ENCODE results near the gene RIPOR3.
A peak's percentile ranks its signal among the peaks of the same experiment; 100 is the strongest.

The RIPOR3 gene, protein sequence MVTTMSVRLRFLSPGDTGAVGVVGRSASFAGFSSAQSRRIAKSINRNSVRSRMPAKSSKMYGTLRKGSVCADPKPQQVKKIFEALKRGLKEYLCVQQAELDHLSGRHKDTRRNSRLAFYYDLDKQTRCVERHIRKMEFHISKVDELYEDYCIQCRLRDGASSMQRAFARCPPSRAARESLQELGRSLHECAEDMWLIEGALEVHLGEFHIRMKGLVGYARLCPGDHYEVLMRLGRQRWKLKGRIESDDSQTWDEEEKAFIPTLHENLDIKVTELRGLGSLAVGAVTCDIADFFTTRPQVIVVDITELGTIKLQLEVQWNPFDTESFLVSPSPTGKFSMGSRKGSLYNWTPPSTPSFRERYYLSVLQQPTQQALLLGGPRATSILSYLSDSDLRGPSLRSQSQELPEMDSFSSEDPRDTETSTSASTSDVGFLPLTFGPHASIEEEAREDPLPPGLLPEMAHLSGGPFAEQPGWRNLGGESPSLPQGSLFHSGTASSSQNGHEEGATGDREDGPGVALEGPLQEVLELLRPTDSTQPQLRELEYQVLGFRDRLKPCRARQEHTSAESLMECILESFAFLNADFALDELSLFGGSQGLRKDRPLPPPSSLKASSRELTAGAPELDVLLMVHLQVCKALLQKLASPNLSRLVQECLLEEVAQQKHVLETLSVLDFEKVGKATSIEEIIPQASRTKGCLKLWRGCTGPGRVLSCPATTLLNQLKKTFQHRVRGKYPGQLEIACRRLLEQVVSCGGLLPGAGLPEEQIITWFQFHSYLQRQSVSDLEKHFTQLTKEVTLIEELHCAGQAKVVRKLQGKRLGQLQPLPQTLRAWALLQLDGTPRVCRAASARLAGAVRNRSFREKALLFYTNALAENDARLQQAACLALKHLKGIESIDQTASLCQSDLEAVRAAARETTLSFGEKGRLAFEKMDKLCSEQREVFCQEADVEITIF

DNA sequence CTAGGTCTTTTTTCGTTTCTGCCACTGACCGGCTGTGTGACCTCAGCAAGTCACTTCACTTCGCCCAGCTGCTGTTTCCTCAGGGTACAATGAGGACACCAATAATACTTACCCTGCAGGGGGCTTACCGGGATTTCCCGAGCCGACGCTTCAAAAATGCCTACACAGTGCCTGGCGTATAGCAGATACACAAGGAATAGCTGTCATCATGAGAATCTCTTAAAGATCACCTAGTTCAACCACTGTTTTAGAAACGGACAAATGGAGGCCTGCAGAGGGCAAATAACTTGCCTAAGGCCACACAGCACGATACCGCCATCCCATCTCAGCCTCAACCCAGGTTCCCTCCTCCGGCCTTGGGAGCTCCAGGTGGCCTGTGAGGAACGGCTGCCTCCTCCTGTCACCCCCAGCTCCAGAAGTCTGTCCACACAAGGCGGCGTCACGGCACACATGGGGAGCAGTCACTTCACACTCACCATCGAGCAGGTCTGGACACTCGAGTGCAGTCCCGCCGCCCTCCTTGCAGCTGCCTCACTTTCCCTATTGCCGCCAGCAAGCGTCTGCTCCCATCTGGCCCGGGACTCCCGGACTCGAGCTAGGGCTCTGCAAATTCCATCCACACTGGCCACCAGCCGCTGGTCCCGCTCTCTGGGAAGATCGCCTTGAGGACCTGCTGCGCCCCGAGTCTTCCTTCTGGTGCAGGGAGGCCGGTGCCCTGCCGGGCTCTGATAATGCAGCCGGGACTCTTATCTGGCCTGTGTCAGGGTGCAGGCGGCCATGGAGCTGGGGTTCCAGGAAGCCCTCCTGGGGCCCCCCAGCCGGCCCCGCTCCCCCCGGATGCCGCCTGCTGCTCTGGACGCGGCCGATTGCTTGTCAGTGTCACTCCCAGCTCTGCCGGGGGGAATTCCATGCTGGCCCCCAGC, at the start of gene RIPOR3:
Gene RIPOR3, minus strand, starts transcription at position 893 of the 923 bp plus-strand sequence. Its CDS starts 414 bp downstream, at position 479.
- no peak for DNase-seq

DNA sequence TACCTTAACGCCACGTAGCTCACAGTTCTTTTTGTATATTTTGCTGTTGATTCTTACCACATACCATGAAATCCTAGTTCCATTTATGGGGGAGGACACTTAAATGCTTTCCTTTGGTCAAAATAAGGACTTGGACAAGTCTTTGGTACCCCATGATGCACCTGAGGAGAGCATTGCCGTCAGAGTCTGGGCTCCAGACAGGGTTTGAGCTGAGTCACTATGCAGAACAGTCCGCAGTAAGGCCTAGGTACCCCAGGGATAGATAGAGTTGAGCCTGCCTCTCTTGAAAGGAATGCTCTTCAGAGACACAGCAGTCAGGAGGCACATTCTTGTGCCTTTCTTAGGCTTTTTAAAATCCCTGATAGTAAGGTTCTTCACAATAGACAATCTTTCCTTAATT, 46.0 kb upstream of the RIPOR3 start:
- DNase-seq = no peak

DNA sequence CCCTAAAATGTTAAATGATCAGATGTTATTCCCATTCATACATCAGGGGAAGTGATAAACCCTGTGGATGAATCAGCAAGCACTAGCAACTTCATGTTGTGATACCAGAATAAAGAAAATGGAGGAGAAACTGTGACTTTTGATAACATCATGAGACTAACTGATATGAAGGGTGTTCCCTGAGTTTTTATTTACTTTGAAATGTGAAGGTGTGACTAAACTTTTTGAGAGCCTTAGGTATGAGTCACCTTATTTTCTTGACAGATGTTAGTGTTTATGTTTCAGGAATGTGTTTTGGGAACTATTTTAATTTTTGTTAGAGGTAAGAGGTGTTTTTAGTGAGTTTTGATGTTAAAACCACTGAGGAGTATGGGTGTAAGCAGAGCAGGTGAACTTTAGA, 44.5 kb upstream of the RIPOR3 start:
- DNase-seq = no peak

DNA sequence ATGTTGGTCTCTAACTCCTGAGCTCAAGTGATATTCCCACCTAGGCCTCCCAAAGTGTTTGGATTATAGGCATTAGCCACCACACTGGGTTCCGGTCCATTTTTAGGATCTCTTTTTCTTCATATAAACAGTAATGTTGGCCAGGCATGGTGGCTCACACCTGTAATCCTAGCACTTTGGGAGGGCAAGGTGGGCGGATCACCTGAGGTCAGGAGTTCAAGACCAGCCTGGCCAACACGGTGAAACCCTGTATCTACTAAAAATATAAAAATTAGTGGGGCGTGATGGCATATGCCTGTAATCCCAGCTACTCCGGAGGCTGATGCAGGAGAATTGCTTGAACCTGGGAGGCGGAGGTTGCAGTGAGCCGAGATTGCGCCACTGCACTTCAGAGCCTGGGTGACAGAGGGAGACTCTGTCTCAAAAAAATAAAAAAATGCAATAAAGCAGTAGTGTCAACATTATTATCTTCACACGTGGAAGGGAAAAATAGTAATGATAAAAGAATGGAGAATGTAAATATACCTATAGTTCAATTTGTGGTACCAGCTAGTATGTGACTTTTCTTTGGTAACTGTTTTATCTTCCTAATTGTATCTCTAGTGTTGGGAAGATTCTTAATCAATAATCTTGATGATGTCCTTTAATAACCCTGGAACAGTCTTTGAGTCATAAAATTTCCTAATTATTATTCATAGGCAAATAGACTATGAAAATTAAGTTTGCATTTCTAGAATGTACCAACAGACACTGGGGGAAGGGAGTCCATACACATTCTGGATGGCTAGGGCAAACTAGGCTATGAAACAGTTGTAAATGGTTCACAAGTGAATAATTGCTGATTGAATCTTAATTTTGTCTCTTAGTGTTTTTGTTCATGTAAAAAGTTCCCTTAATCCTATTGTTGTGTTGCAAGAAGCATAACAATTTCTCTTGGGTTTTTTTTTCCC, 43.7 kb upstream of the RIPOR3 start:
- no peak for DNase-seq

DNA sequence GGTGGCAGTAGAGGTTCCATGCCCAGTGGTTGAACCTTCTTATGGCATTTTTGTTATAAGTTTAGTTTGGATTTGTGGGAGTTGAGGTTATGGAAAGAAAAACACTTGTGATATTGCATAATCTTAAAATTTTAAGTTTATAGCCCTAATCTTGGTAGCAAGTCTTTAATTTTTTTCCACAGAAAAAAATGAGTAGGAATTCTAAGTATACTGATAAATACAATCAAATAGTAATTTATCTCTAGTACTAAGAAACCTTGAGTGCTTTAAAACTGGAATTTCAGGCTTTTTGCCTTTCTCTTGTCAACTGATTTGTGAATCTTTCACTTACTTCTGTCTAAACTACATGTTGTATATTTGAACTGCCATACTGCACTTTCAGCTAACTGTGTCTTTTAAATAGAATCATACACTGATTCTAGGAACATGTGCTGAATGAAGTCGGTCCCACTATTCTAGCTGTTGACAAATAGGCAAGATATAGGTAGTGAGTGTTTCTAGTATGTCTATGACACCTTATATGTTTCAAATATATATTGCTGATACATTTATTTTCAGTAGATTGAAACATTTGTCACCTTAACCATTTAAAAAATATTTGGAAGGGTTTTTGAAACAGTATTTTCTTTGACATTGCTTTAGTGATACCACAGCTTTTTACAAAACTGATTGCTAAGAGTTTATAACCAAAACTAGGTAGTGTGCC, 42.5 kb upstream of the RIPOR3 start:
- no peak for DNase-seq

DNA sequence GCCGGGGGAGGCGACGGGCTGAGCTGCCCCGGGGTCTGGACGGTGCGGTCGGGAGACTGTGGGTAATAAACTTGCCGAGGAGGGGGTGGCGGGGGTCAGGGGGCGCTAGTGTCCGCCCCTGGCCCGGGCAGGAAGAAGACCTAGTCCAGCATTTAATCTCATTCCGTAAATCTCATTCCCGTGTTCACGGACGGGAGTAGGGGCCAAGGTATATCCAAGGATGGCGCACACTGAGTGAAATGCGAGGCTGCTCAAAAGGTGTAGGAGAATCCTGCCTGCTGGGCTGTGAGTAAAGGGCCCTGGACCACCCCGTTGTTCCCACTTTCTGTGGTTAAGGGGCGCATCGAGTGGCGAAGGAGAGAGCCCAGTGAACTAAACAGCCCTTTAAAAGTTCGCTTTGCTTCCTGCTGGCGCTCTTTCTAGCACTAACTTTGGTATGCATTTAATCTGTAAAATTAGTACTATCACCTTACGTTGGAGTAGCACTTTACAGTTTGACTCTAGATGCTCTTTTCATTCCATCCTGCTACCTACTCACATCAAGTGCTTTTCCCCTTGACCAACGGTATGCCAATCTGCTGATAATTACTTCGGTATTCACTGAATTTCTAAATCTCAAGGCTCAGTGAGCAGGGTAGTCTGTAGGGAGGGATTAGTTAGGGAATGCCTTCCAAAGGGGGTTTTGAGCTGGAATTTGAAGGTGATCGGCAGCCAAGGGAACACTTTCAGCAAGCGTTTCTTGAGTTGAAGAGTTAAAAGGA, 40.8 kb upstream of the RIPOR3 start:
- no peak for DNase-seq

DNA sequence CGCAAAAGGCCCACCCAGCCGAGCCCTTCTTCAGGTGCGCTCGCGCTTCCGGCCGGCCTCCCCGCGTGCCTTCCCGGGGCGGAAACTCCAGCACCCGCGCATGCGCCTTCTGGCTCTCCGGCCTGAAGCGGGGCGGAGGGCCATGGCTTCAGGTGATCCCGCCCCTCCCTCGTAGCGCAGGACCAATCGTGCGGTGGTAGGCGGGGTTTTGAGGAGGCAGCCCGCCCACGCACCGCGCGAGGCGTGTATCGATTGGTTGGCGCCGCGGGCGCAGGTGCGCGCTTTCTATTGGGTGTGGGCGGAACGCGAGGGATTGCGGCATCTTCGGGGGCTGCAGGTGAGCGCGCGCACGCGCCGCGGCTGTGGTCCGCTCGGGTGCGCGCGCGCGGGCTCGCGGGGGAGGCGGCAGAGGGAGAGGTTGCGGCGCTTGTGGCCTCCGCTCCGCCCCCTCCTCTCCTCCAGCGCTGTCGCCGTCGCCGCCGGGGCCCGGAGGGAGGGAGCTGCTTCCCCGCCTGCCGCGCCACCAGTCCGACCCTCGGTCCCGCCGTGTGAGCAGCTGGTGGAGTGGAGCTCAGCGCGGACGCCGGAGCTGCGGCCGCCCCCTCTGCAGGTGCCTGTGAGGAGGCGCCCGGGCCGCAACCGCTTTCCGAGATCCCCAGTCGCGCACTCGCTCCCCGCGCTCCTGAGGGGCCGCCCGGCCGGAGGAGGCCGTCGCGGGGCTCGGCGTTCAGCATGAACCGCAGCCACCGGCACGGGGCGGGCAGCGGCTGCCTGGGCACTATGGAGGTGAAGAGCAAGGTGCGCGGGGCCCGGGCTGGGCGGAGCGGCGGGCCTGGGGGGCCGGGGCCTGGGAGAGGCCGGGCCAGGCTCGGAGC, 40.0 kb upstream of the RIPOR3 start, which contains the start of gene PARD6B:
Gene PARD6B, plus strand, starts transcription at position 526 of the 875 bp plus-strand sequence. Its CDS starts 207 bp downstream, at position 733.
- DNase-seq = peak; percentile 95

DNA sequence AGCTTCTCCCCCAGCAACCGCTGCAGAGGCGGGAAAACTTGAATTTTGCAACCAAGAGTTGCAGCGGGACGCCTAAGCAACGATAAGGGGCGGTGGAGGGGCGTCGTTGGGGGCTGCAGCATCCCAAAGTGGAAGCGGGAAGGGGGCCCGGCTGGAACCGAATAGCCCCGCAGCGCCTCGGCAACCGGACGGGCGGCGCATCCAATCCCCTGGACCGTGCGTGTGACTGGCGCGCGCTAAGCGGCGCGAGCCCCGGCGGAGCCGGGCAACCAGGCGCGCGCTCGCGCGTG, 39.4 kb upstream of the RIPOR3 start:
- no peak for DNase-seq

DNA sequence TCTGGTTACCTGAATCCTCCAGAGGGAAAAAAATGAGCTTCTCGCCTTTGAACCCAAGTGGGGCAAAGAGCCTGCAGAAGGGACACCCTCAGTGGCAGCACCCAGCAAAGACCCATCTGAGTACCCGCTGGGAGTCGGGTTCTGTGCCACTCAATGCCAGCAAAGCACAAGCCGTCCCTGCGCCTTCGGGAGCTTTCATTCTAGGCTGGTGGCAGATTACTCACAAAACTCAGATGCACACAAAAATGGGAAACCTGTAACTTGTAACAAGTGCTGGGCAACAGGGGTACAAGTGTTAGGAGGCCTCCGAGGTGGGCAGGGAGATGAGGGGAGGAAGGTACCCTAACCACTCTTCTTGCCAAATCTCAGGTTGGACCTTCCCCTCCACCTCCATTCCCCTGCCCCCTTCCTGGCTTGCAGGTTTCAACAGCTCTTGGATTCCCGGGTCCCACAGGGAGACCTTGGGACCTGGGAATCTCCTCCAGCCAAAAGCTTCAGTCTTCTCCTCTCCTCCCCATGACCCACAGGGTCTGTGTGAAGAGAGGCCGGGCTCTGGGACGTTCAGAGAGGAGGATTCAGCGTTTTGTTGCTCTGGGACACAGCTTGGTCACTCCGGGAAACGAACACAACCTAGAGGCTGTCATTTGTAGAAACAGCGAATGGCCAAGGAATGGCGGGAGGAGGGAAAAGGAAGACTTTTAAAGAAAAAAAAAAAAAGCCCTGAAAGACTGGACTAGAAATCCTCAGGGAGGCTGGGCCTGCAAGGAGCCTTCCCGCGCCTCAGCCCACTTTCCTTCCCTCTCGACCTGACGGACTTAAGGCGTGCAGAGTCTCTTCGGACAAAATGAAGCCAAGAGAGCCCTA, 38.8 kb upstream of the RIPOR3 start:
- no peak for DNase-seq

DNA sequence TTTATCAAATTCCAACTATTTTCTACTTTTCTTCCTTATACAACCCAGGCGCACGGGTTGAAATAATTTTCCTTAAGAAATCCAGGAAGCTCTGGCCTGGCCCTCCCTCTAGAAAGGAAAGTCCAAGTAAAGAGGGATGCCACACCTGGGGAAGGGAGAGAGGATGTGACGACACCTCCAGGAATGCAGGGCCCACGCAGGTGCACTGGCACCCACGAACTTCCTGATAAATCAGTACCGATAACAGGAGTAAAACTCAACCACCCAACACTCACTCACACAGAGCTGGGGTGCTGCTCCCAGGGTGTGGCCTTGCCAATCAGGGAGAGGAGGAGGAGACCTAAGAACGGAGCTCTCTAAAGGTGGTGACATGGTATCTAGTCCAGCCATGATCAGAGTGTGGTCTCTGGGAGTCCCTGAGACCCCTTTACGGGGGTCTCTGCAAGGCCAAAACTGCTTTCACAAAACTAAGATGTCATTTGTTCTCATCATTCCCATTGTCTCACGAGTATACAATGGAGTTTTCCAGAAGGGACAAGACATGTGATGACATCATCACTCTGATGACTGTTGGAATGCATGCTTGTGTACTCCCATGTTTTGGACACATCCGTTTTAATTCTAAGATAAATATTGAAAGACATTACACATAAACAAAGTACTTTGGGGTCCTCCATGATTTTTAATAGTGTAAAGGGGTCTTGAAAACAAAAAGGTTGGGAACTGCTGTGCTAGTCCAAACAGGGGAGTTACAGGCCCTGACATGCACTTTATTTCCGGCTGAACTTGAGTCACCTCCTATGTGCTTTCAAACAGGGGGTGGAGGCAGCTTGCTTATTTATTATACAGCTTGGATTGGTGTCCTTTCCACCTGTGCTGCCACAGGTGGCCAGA, 37.9 kb upstream of the RIPOR3 start:
- DNase-seq = no peak

DNA sequence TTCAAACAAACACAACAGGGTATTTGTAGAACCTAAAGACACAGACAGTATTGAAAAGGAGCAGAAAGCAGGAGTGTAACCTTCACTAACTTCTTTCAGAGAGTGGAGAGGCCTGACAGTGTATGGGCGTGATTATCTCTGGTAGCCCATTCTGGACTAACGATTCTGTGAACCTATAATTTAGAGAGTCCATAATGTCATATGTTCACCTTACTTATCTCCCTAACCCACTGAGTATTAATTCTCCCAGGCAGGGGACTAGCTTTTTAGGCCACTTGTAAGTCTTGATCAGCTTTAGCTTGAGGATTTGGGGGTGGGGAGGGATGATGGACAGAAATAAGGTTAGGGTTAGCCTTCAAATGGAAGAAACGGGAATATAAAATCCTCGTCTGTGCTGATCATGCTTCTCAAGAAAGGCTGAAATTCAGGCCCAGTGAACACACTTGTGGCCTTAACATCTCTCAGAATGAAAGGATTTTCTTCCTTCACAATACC, 37.2 kb upstream of the RIPOR3 start:
- no peak for DNase-seq

DNA sequence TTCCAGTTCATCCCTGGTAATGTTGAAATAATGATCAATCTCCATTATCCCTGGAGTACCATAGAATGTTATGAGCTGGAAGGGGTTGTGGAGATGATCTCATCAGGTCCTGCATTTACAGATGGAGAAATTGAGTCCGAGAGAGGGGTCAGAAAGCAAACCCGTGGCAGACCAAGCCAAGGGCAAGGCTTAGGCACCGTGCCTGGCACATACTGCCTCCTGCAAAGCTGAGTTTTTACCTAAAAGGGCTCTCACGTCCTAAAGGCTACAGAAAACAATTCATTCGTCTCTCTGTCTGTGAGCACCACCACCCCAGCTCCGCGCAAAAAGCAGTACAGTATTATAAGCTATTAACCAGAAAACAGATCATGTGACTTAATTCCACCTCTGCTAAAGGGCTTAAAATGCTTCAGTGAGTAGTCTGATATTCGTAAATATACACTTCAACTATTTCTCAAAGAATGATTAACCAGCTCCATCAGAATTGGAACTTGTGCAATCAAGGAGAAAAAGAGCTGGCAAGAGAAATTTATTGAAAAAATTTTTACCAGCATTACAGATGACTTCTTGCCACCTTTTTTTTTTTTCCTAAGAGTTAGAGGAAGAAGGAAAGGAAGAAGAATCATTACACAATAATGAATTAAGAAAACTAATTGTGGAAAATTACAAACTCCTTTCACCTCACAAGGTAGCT, 36.6 kb upstream of the RIPOR3 start:
- DNase-seq = no peak

DNA sequence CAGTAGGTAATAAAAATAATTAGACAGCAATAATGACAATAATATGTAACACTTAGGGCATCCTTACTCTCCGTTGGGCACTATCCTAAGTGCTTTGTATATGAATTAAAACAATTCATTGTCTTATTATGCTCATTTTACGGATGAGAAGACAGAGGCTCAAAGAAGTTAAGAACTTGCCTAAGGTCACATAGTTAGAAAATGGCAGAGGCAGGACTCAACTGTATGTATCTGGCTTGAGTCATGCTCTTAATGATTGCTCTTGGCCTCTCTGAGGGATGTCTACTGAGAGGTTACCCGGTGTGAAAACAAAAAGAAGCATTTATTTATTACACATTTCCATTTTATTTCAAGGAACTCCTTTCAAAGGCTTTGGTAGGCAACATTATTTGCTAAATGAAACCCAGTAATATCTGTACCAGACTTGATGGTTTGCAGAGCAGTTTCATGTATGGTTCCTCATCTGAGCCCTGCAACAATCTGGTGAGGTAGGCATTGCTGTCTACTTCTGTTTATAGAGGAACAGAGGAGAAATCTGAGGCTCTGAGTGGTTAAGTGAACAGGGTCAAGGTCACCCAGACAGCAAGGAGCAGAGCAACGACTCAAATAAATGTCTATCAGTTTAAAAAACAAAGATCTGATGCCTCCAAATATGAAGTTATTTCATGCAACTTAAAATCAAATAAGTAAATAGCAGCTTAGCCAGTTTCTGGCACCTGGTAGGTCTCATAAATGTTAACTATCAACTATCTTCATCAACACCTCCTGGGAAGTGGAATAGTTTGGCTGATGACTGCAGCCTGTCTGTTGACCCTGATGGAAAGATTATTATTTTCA, 35.8 kb upstream of the RIPOR3 start:
- DNase-seq = no peak

DNA sequence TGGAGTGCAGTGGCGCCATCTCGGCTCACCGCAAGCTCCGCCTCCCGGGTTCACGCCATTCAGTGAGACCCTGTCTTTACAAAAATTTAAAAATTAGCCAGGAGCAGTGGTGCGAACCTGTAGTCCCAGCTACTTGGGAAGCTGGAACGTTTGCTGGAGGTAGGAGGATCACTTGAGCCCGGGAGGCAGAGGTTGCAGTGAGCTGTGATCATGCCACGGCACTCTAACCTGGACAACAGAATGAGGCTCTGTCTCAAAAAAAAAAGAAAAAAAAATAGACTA, 34.3 kb upstream of the RIPOR3 start:
- no peak for DNase-seq

All from left hindlimb (tissue), 1 donor.